ENCODE results near the gene MGRN1. TPM values are rescaled to one million over a fixed set of nuclear protein-coding genes. Genes with fewer than 3 reads are reported as not detected.

MGRN1 gene
- total and polyA plus RNA-seq, 2 of the 13 experiments (the other 11 are each of a cell fraction or from before 2014, with no cell fraction given), result 11.9 to 12.6 TPM

DNA sequence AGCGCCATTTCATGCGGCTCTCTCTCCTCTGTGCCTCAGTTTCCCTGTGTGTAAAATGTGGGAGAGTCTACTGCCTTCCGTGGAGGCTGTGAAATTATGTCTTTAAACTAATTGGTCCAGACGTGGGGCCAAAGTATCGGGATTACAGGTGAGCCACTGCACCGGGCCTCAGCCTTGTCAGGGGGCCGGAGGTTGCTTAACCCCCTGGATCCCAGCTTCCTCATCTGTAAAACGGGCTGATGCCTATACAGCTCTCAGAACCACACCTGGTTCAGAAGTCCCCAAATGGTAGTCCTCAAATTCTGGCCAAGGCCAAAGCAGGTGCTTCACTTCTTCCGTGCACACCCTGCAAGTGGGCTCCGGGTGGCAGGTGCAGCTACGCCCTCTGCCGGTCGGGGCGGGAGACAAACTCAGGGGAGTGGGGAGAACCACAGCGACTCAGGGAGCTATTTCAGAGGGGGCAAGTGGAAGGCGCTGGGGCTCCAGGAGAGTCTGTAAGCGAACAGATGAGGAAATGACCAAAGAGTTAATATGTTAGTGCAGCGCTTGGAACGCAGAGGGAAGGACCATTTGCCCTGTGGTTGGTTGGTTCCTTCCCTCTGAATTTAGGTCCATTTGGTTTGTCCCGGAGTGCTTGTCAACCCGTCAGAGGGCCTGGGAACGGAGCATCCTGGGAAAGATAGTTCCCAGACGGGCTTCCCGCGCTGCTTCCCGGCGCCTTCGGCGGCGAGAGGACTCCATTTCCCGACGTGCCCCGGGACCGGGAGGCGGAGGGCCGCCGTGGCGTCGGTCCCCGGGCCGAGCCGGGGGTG, at the start of gene MGRN1 (continued):
- peak; percentile 9; the same call in 1 of the 2 replicates for TF ChIP-seq GFI1 (CRISPR knock-in tag; IDR thresholded peaks at IDR 0.05; ENCODE audit: borderline replicate concordance)
- 0 out of 2 replicates have a peak, but pooled peaks have one; percentile 48 for TF ChIP-seq PHF20 (CRISPR knock-in tag; IDR thresholded peaks at IDR 0.05)
- no peak for TF ChIP-seq ZNF549 (CRISPR knock-in tag; IDR thresholded peaks at IDR 0.05)
- TF ChIP-seq, protein P1, sequence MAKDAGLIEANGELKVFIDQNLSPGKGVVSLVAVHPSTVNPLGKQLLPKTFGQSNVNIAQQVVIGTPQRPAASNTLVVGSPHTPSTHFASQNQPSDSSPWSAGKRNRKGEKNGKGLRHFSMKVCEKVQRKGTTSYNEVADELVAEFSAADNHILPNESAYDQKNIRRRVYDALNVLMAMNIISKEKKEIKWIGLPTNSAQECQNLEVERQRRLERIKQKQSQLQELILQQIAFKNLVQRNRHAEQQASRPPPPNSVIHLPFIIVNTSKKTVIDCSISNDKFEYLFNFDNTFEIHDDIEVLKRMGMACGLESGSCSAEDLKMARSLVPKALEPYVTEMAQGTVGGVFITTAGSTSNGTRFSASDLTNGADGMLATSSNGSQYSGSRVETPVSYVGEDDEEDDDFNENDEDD (CRISPR knock-in tag; IDR thresholded peaks at IDR 0.05; ENCODE audit: borderline replicate concordance), result 0 out of 2 replicates have a peak, but pooled peaks have one; percentile 27
- no peak for TF ChIP-seq ZNF329 (CRISPR knock-in tag; IDR thresholded peaks at IDR 0.05; ENCODE audit: low read depth)
- TF ChIP-seq, protein P2, sequence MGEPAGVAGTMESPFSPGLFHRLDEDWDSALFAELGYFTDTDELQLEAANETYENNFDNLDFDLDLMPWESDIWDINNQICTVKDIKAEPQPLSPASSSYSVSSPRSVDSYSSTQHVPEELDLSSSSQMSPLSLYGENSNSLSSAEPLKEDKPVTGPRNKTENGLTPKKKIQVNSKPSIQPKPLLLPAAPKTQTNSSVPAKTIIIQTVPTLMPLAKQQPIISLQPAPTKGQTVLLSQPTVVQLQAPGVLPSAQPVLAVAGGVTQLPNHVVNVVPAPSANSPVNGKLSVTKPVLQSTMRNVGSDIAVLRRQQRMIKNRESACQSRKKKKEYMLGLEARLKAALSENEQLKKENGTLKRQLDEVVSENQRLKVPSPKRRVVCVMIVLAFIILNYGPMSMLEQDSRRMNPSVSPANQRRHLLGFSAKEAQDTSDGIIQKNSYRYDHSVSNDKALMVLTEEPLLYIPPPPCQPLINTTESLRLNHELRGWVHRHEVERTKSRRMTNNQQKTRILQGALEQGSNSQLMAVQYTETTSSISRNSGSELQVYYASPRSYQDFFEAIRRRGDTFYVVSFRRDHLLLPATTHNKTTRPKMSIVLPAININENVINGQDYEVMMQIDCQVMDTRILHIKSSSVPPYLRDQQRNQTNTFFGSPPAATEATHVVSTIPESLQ (CRISPR knock-in tag; conservative IDR thresholded peaks at IDR 0.05), result no peak
- TF ChIP-seq ZNF333 (CRISPR knock-in tag; IDR thresholded peaks at IDR 0.05; ENCODE audit: borderline replicate concordance), result 0 out of 2 replicates have a peak, but pooled peaks have one; percentile 59
- TF ChIP-seq CEBPG (CRISPR knock-in tag; IDR thresholded peaks at IDR 0.05), result 0 out of 2 replicates have a peak, but pooled peaks have one; percentile 6
- TF ChIP-seq ZNF713 (CRISPR knock-in tag; IDR thresholded peaks at IDR 0.05), result peak; percentile 87
- 0 out of 2 replicates have a peak, but pooled peaks have one; percentile 33 for TF ChIP-seq DNMT3B (CRISPR knock-in tag; conservative IDR thresholded peaks at IDR 0.05)
- TF ChIP-seq HCFC1 (IDR thresholded peaks at IDR 0.05; ENCODE audit: low read depth, low read length), result peak; percentile 93
- TF ChIP-seq, protein P3, sequence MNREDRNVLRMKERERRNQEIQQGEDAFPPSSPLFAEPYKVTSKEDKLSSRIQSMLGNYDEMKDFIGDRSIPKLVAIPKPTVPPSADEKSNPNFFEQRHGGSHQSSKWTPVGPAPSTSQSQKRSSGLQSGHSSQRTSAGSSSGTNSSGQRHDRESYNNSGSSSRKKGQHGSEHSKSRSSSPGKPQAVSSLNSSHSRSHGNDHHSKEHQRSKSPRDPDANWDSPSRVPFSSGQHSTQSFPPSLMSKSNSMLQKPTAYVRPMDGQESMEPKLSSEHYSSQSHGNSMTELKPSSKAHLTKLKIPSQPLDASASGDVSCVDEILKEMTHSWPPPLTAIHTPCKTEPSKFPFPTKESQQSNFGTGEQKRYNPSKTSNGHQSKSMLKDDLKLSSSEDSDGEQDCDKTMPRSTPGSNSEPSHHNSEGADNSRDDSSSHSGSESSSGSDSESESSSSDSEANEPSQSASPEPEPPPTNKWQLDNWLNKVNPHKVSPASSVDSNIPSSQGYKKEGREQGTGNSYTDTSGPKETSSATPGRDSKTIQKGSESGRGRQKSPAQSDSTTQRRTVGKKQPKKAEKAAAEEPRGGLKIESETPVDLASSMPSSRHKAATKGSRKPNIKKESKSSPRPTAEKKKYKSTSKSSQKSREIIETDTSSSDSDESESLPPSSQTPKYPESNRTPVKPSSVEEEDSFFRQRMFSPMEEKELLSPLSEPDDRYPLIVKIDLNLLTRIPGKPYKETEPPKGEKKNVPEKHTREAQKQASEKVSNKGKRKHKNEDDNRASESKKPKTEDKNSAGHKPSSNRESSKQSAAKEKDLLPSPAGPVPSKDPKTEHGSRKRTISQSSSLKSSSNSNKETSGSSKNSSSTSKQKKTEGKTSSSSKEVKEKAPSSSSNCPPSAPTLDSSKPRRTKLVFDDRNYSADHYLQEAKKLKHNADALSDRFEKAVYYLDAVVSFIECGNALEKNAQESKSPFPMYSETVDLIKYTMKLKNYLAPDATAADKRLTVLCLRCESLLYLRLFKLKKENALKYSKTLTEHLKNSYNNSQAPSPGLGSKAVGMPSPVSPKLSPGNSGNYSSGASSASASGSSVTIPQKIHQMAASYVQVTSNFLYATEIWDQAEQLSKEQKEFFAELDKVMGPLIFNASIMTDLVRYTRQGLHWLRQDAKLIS (CRISPR knock-in tag; IDR thresholded peaks at IDR 0.05), result no peak
- no peak for TF ChIP-seq ZNF772 (CRISPR knock-in tag; IDR thresholded peaks at IDR 0.05)
- TF ChIP-seq YY1 (IDR thresholded peaks at IDR 0.05; ENCODE audit: insufficient read depth, insufficient replicate concordance, low read depth, low read length), result peak; percentile 45
- TF ChIP-seq ETV6 (CRISPR knock-in tag; conservative IDR thresholded peaks at IDR 0.05), result peak; percentile 55; the same call in 1 of the 2 replicates
- TF ChIP-seq SRSF1 (optimal IDR thresholded peaks at IDR 0.05; ENCODE audit: low read depth, low read length), result no peak
- TF ChIP-seq, protein P4, sequence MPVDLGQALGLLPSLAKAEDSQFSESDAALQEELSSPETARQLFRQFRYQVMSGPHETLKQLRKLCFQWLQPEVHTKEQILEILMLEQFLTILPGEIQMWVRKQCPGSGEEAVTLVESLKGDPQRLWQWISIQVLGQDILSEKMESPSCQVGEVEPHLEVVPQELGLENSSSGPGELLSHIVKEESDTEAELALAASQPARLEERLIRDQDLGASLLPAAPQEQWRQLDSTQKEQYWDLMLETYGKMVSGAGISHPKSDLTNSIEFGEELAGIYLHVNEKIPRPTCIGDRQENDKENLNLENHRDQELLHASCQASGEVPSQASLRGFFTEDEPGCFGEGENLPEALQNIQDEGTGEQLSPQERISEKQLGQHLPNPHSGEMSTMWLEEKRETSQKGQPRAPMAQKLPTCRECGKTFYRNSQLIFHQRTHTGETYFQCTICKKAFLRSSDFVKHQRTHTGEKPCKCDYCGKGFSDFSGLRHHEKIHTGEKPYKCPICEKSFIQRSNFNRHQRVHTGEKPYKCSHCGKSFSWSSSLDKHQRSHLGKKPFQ (CRISPR knock-in tag; IDR thresholded peaks at IDR 0.05; ENCODE audit: insufficient replicate concordance), result peak; percentile 18
- no peak for TF ChIP-seq EEA1 (CRISPR knock-in tag; IDR thresholded peaks at IDR 0.05; ENCODE audit: borderline replicate concordance)

All from HepG2 (cell line).